GM23248 (cell line): ENCODE data around the gene SUZ12.

Source experiments
- EZH2 ChIP-seq: fragments of 200-600 bp; sonication (generic); IDR thresholded peaks from 2 replicates; pipeline ENCODE4 v1.6.1; 2018; ENCODE audit warnings: antibody characterized with exemption, mild to moderate bottlenecking; ENCODE audit not compliant: insufficient read depth, poor library complexity, severe bottlenecking
- EZH2phosphoT487 ChIP-seq: fragments of 200-600 bp; sonication (generic); IDR thresholded peaks from 2 replicates; pipeline ENCODE4 v1.6.1; 2018; ENCODE audit warnings: antibody characterized with exemption, moderate library complexity, mild to moderate bottlenecking, low read depth; ENCODE audit not compliant: insufficient read depth

- TF ChIP-seq EZH2 (no peak), EZH2phosphoT487 (no peak)
Measured at GRCh38 chr17:32033223-32033622, 96.4 kb downstream of the SUZ12 start.
